HepG2 (cell line): ENCODE data around the gene LEAP2. TPM values are rescaled to one million over a fixed set of nuclear protein-coding genes. Genes with fewer than 3 reads are reported as not detected.

Experiments used
- ATAC-seq: fragments of 200-7000 bp; cut with Tn5 transposase; 3 replicates; pipeline ENCODE4 v1.9.1; 2020; ENCODE audit warnings: mild to moderate bottlenecking, moderate library complexity
- BruUV-seq: library from RNA; stranded (reverse); fragments of 400-500 nt; replicated peaks from 2 replicates; lab custom pipeline; 2021; lab: Mats Ljungman, UMichigan
- CTCF ChIA-PET: fragments of 300-600 bp; formaldehyde crosslinking; extraction: SDS; loops from one replicate; lab custom pipeline; 2021; ENCODE audit warnings: low total read pairs, inconsistent platforms, low intra/inter-chr PET ratio; lab: Yijun Ruan, JAX
- POLR2A ChIA-PET: fragments of 350-600 bp; sonication (Branson Sonifier 250); formaldehyde crosslinking; loops from one replicate; lab custom pipeline; 2020; ENCODE audit warnings: antibody characterized with exemption, inconsistent platforms; lab: Yijun Ruan, JAX
- DNase-seq: peaks from one replicate; pipeline ENCODE4 v3.0.0-alpha.2; 2015; ENCODE audit warnings: low spot score
- FAIRE-seq: peaks from 3 replicates; lab custom pipeline; 2011; peaks lifted over from hg19 to GRCh38; lab: Jason Lieb, UNC
- H2AFZ ChIP-seq: one replicate; pipeline ENCODE4 v1.6.1; 2011; ENCODE audit warnings: low read length, inconsistent platforms
- H3K27ac ChIP-seq: fragments of 300-600 bp; 3 replicates; pipeline ENCODE4 v1.8.0; 2011; ENCODE audit warnings: mixed run types, mild to moderate bottlenecking, mixed read lengths, low read length, inconsistent platforms; ENCODE audit not compliant: insufficient read depth; ENCODE audit errors: extremely low read length
- H3K27me3 ChIP-seq, 2 experiments: fragments of 200-600 bp in 1 of 2; 2 replicates in 1 of 2; 3 replicates in 1 of 2; pipeline versions ENCODE4 v1.6.0 to v1.8.0; 2011; ENCODE audit warnings: low read length in 2 of 2, mild to moderate bottlenecking in 2 of 2, moderate library complexity in 2 of 2, inconsistent platforms in 1 of 2; ENCODE audit not compliant: insufficient read depth in 2 of 2, control insufficient read depth in 1 of 2
- H3K36me3 ChIP-seq, 2 experiments: fragments of 200-600 bp in 1 of 2; replicated peaks in 1 of 2; 2 replicates in 1 of 2; 3 replicates in 1 of 2; pipeline versions ENCODE4 v1.5.1 to v1.8.0; 2011; ENCODE audit warnings: low read length in 2 of 2, inconsistent platforms in 1 of 2; ENCODE audit not compliant: insufficient read depth in 2 of 2, control insufficient read depth in 1 of 2
- H3K4me1 ChIP-seq: 2 replicates; pipeline ENCODE4 v1.5.1; 2012; ENCODE audit warnings: low read length, inconsistent platforms; ENCODE audit not compliant: insufficient read depth
- H3K4me2 ChIP-seq: 2 replicates; pipeline ENCODE4 v1.6.0; 2011; ENCODE audit warnings: low read depth, low read length, inconsistent platforms
- H3K4me3 ChIP-seq, 3 experiments: fragments of 200-600 bp in 1 of 3; sonication (generic), shearing (Covaris generic) in 1 of 3; replicated peaks in 1 of 3; 2 replicates each; pipeline ENCODE4 v1.5.1; 2011 to 2016; ENCODE audit warnings: low read length in 3 of 3, inconsistent platforms in 2 of 3, low read depth in 2 of 3, mild to moderate bottlenecking in 2 of 3, control low read depth in 1 of 3, mixed read lengths in 1 of 3; ENCODE audit not compliant: insufficient read depth in 1 of 3
- H3K79me2 ChIP-seq: one replicate; pipeline ENCODE4 v1.6.1; 2011; ENCODE audit warnings: low read length, inconsistent platforms; ENCODE audit not compliant: insufficient read depth
- H3K9ac ChIP-seq: 2 replicates; pipeline ENCODE4 v1.6.0; 2011; ENCODE audit warnings: mild to moderate bottlenecking, low read depth, low read length, inconsistent platforms; ENCODE audit not compliant: insufficient read depth
- H3K9me3 ChIP-seq: 2 replicates; pipeline ENCODE4 v1.5.1; 2012; ENCODE audit warnings: mild to moderate bottlenecking, low read length
- H4K20me1 ChIP-seq: 2 replicates; pipeline ENCODE4 v1.6.0; 2011; ENCODE audit warnings: inconsistent platforms, mild to moderate bottlenecking, low read length, moderate library complexity; ENCODE audit not compliant: insufficient read depth
- ARNTL ChIP-seq: sonication (generic); formaldehyde crosslinking; IDR thresholded peaks from 2 replicates; pipeline ENCODE4 v1.4.0; 2020; ENCODE audit warnings: mild to moderate bottlenecking, missing genetic modification reagents
- SMAD9 ChIP-seq: sonication (generic); formaldehyde crosslinking; IDR thresholded peaks from 2 replicates; pipeline ENCODE4 v1.5.1; 2020; ENCODE audit warnings: mild to moderate bottlenecking, missing genetic modification reagents
- STAT6 ChIP-seq: sonication (generic); formaldehyde crosslinking; IDR thresholded peaks from 2 replicates; pipeline ENCODE4 v1.4.0; 2020; ENCODE audit warnings: missing genetic modification reagents, mild to moderate bottlenecking, borderline replicate concordance
- ZMAT5 ChIP-seq: sonication (generic); formaldehyde crosslinking; IDR thresholded peaks from 2 replicates; pipeline ENCODE4 v1.5.0; 2020; ENCODE audit warnings: mild to moderate bottlenecking, low read depth, missing genetic modification reagents, borderline replicate concordance
- ZNF562 ChIP-seq: sonication (generic); formaldehyde crosslinking; IDR thresholded peaks from 2 replicates; pipeline ENCODE4 v1.8.0; 2022; ENCODE audit warnings: missing genetic modification reagents, borderline replicate concordance
- WGBS: methylation state at CpG from one replicate; pipeline ENCODE4 v1.1.6; 2017; ENCODE audit warnings: low lambda C conversion rate; 5-methylcytosine and 5-hydroxymethylcytosine counted together
- in situ Hi-C: cut with HindIII; loops from 2 replicates; pipeline ENCODE4 v1.10.0; 2017; ENCODE audit warnings: low pct_unique_long_range_greater_than_20kb; ENCODE audit not compliant: extremely low pct_ligation_motif_present
- intact Hi-C: fragments of 100-400 bp; cut with micrococcal nuclease; formaldehyde crosslinking; loops from one replicate; pipeline ENCODE4 v1.10.0; 2022; ENCODE audit not compliant: unreplicated experiment
- polyA plus RNA-seq, 8 experiments: library from polyadenylated mRNA; depleted of rRNA in 3 of 8; stranded (reverse) in 7 of 8; unstranded in 1 of 8; fragments of >200 nt; fragmentation: Illumina TruSeq in 4 of 8; extraction: Trizol in 4 of 8; gene quantifications; 2 replicates each; pipeline versions ENCODE4 v1.2.1 to v1.2.3, GENCODE V29; 2011 to 2016; ENCODE audit warnings: low read depth in 4 of 8, missing spikeins in 1 of 8, mixed read lengths in 1 of 8; ENCODE audit not compliant: insufficient read depth in 1 of 8
- total RNA-seq, 5 experiments: library from RNA; depleted of rRNA; stranded (reverse); fragments of >200 nt; fragmentation: Illumina TruSeq; extraction: Trizol; gene quantifications; 2 replicates each; pipeline ENCODE4 v1.2.3, GENCODE V29; 2016; ENCODE audit warnings: low read depth in 1 of 5

The LEAP2 gene
- total and polyA plus RNA-seq, 2 of the 13 experiments (the other 11 are each of a cell fraction or from before 2014, with no cell fraction given), result 23.9 to 51.9 TPM

GRCh38 chr5:132890817-132891216 lies 17.3 kb downstream of the LEAP2 start:
- TF ChIP-seq STAT6 (CRISPR knock-in tag) (no peak), ZMAT5 (CRISPR knock-in tag) (no peak), ZNF562 (no peak), SMAD9 (CRISPR knock-in tag) (no peak), ARNTL (CRISPR knock-in tag) (no peak)
- TF ChIP-seq, all 625 proteins: peak for 0
- no peaks in the 10 kb centered on the region; a peak in 1 of 5 replicates for H3K27me3 ChIP-seq
- WGBS, result over 99% methylated on average over 4 of the region's 4 CpGs
- ATAC-seq, result no peak
- peaks cover 13% of the 10 kb centered on the region for H3K4me1 ChIP-seq
- no TSS peak for BruUV-seq
- peaks cover 17 to 78% of the 10 kb centered on the region in 2 experiments for H3K36me3 ChIP-seq
- no peaks in the 10 kb centered on the region for H3K9me3 ChIP-seq
- intact Hi-C loops (no loop called here), in situ Hi-C loops (no loop called here)
- no peak overlapping the region for H3K4me2 ChIP-seq
- H3K4me3 ChIP-seq, result no peak overlapping the region
- no peak overlapping the region for H3K27ac ChIP-seq
- no peak overlapping the region for H2AFZ ChIP-seq
- DNase-seq, result no peak
- no peaks in the 10 kb centered on the region for H3K79me2 ChIP-seq
- no peak for FAIRE-seq
- no peak overlapping the region for H3K9ac ChIP-seq
- ChIA-PET POLR2A (interaction anchor here (1.0 to 1.5 kb wide), 2 partner anchors 73 to 162 kb away, joined by 3 read pairs; no protein-coding TSS in a partner anchor), CTCF (no interaction called here)
- no peaks in the 10 kb centered on the region for H4K20me1 ChIP-seq
